A673 (cell line): ENCODE results near the gene MORN2. TPM values are rescaled to one million over a fixed set of nuclear protein-coding genes. Genes with fewer than 3 reads are reported as not detected.

Source experiments
- BruUV-seq: library from RNA; stranded (reverse); fragments of 400-500 nt; replicated peaks from 2 replicates; lab custom pipeline; 2021; lab: Mats Ljungman, UMichigan
- CTCF ChIA-PET: fragments of 300-600 bp; sonication (Branson Sonifier 250); formaldehyde crosslinking; loops from one replicate; lab custom pipeline; 2022; ENCODE audit warnings: antibody characterized with exemption; lab: Charles Lee
- POLR2A ChIA-PET: fragments of 300-600 bp; sonication (Branson Sonifier 250); formaldehyde crosslinking; loops from one replicate; lab custom pipeline; 2022; ENCODE audit warnings: antibody characterized with exemption; ENCODE audit not compliant: low non-redundant PET; lab: Charles Lee
- DNase-seq: peaks from one replicate; pipeline ENCODE4 v3.0.0-alpha.2; 2015; ENCODE audit warnings: low spot score
- H3K27ac ChIP-seq: fragments of 200-600 bp; sonication (generic); 2 replicates; pipeline ENCODE4 v1.5.1; 2016; ENCODE audit warnings: mixed run types, low read depth, mild to moderate bottlenecking, mixed read lengths, antibody characterized with exemption, low read length; ENCODE audit not compliant: poor library complexity, severe bottlenecking
- H3K27me3 ChIP-seq: fragments of 200-600 bp; sonication (generic); replicated peaks from 2 replicates; pipeline ENCODE4 v1.6.1; 2017; ENCODE audit warnings: mixed run types, low read depth, mild to moderate bottlenecking, mixed read lengths, antibody characterized with exemption, low read length; ENCODE audit not compliant: insufficient read depth, poor library complexity
- H3K36me3 ChIP-seq: fragments of 200-600 bp; sonication (generic); 2 replicates; pipeline ENCODE4 v1.6.1; 2016; ENCODE audit warnings: mixed run types, mild to moderate bottlenecking, mixed read lengths, antibody characterized with exemption, low read length; ENCODE audit not compliant: insufficient read depth, poor library complexity, severe bottlenecking
- H3K4me1 ChIP-seq: fragments of 200-600 bp; sonication (generic); 2 replicates; pipeline ENCODE4 v1.6.1; 2017; ENCODE audit warnings: mixed run types, mild to moderate bottlenecking, mixed read lengths, antibody characterized with exemption, low read length; ENCODE audit not compliant: insufficient read depth, poor library complexity, severe bottlenecking
- H3K4me3 ChIP-seq: fragments of 200-600 bp; sonication (generic); 2 replicates; pipeline ENCODE4 v1.5.1; 2016; ENCODE audit warnings: low read depth, mixed run types, mild to moderate bottlenecking, mixed read lengths, low read length; ENCODE audit not compliant: poor library complexity, severe bottlenecking
- H3K9me3 ChIP-seq: fragments of 200-600 bp; sonication (generic); 2 replicates; pipeline ENCODE4 v1.6.1; 2016; ENCODE audit warnings: mixed run types, low read depth, mild to moderate bottlenecking, mixed read lengths, antibody characterized with exemption, low read length; ENCODE audit not compliant: poor library complexity, severe bottlenecking
- CTCF ChIP-seq: fragments of 300-800, 200-600 bp; sonication (generic); conservative IDR thresholded peaks from 2 replicates; pipeline ENCODE4 v1.5.1; 2017; ENCODE audit warnings: low read depth, mild to moderate bottlenecking, antibody characterized with exemption, low read length, moderate library complexity, mixed read lengths
- EZH2 ChIP-seq: fragments of 200-600 bp; sonication (generic); IDR thresholded peaks from 2 replicates; pipeline ENCODE4 v1.6.1; 2017; ENCODE audit warnings: borderline replicate concordance, low read depth, mild to moderate bottlenecking, mixed read lengths, antibody characterized with exemption, low read length; ENCODE audit not compliant: poor library complexity, severe bottlenecking
- intact Hi-C: fragments of 100-400 bp; cut with micrococcal nuclease; formaldehyde crosslinking; loops from one replicate; pipeline ENCODE4 v1.10.0; 2022; ENCODE audit not compliant: unreplicated experiment
- total RNA-seq: library from RNA; stranded (reverse); gene quantifications from 2 replicates; pipeline ENCODE4 v1.2.3, GENCODE V29; 2021

MORN2 gene
- total RNA-seq, 1 experiment from 2014 or later = 29.0 TPM

- ChIA-PET CTCF (no interaction called here), POLR2A (no interaction called here)
- H3K9me3 ChIP-seq = no peaks in the 10 kb centered on the region
- no peak overlapping the region for H3K27ac ChIP-seq
- no peaks in the 10 kb centered on the region for H3K27me3 ChIP-seq
- no TSS peak for BruUV-seq
- TF ChIP-seq EZH2 (no peak), CTCF (no peak)
- H3K4me1 ChIP-seq = no peaks in the 10 kb centered on the region
- no peak overlapping the region for H3K4me3 ChIP-seq
- no peak for DNase-seq
- intact Hi-C loops = no loop called here
- H3K36me3 ChIP-seq = peaks cover 26% of the 10 kb centered on the region
Observed at GRCh38 chr2:38866773-38867443, 8.9 kb upstream of the MORN2 start.

GRCh38 chr2:38871432-38871831 lies 4.3 kb upstream of the MORN2 start:
- intact Hi-C loops = no loop called here
- TF ChIP-seq CTCF (no peak), EZH2 (no peak)
- DNase-seq = no peak
- peaks cover 2% of the 10 kb centered on the region for H3K4me1 ChIP-seq
- no peaks in the 10 kb centered on the region for H3K9me3 ChIP-seq
- no peaks in the 10 kb centered on the region for H3K27me3 ChIP-seq
- CTCF ChIA-PET = no interaction called here
- H3K36me3 ChIP-seq = peaks cover 9% of the 10 kb centered on the region
- H3K27ac ChIP-seq = no peak overlapping the region
- BruUV-seq = no TSS peak
- H3K4me3 ChIP-seq = no peak overlapping the region
- POLR2A ChIA-PET = no interaction called here

- no peak overlapping the region for H3K27ac ChIP-seq
- H3K4me1 ChIP-seq = peaks cover 6% of the 10 kb centered on the region
- BruUV-seq = no TSS peak
- intact Hi-C loops = no loop called here
- TF ChIP-seq CTCF (no peak), EZH2 (no peak)
- H3K36me3 ChIP-seq = no peaks in the 10 kb centered on the region
- POLR2A ChIA-PET = interaction anchor here (0.6 kb wide), 1 partner anchor 84 kb away, joined by 5 read pairs; no protein-coding TSS in a partner anchor
- CTCF ChIA-PET = no interaction called here
- DNase-seq = no peak
- H3K4me3 ChIP-seq = no peak overlapping the region
- H3K9me3 ChIP-seq = no peaks in the 10 kb centered on the region
- H3K27me3 ChIP-seq = no peaks in the 10 kb centered on the region
Observed at GRCh38 chr2:38873763-38874162, 2.0 kb upstream of the MORN2 start.
